PC-9 (cell line): ENCODE results near the gene ATXN1. TPM values are rescaled to one million over a fixed set of nuclear protein-coding genes. Genes with fewer than 3 reads are reported as not detected.

Source experiments
- BruUV-seq: library from RNA; stranded (reverse); fragments of 400-500 nt; replicated peaks from 2 replicates; lab custom pipeline; 2021; lab: Mats Ljungman, UMichigan
- CTCF ChIA-PET: fragments of 300-600 bp; sonication (Branson Sonifier 250); formaldehyde crosslinking; loops from one replicate; lab custom pipeline; 2022; ENCODE audit warnings: antibody characterized with exemption; lab: Charles Lee
- POLR2A ChIA-PET: fragments of 300-600 bp; sonication (Branson Sonifier 250); formaldehyde crosslinking; loops from one replicate; lab custom pipeline; 2022; ENCODE audit warnings: antibody characterized with exemption; ENCODE audit not compliant: unreplicated experiment; lab: Charles Lee
- DNase-seq, 2 experiments: peaks; one replicate each; pipeline versions ENCODE4 v3.0.0 to v3.0.0-alpha.2; 2015 to 2022; ENCODE audit warnings: mixed read lengths in 1 of 2
- H2AFZ ChIP-seq: fragments of 200-600 bp; sonication (generic); 2 replicates; pipeline ENCODE4 v1.8.1; 2017; ENCODE audit warnings: antibody characterized with exemption
- H3F3A ChIP-seq: fragments of 200-600 bp; sonication (generic); 2 replicates; pipeline ENCODE4 v1.8.1; 2017; ENCODE audit warnings: antibody characterized with exemption, mild to moderate bottlenecking, low read depth; ENCODE audit not compliant: insufficient read depth
- H3K27ac ChIP-seq: fragments of 200-600 bp; sonication (generic); 2 replicates; pipeline ENCODE4 v1.6.1; 2016; ENCODE audit warnings: mixed run types
- H3K27me3 ChIP-seq: fragments of 200-600 bp; sonication (generic); 2 replicates; pipeline ENCODE4 v1.6.1; 2016; ENCODE audit warnings: low read depth, mixed run types; ENCODE audit not compliant: insufficient read depth
- H3K36me3 ChIP-seq: fragments of 200-600 bp; sonication (generic); 2 replicates; pipeline ENCODE4 v1.6.1; 2016; ENCODE audit warnings: low read depth, mixed run types
- H3K4me1 ChIP-seq: fragments of 200-600 bp; sonication (generic); replicated peaks from 2 replicates; pipeline ENCODE4 v1.6.1; 2016; ENCODE audit warnings: mixed run types; ENCODE audit not compliant: insufficient read depth
- H3K4me2 ChIP-seq: fragments of 200-600 bp; sonication (generic); 2 replicates; pipeline ENCODE4 v1.6.1; 2017; ENCODE audit warnings: mixed run types
- H3K4me3 ChIP-seq: fragments of 200-600 bp; sonication (generic); 2 replicates; pipeline ENCODE4 v1.6.1; 2016; ENCODE audit warnings: mixed run types
- H3K79me2 ChIP-seq: fragments of 200-600 bp; sonication (generic); 2 replicates; pipeline ENCODE4 v1.6.1; 2017; ENCODE audit warnings: low read depth, mixed run types
- H3K9me2 ChIP-seq: fragments of 200-600 bp; sonication (generic); 2 replicates; pipeline ENCODE4 v1.8.1; 2017; ENCODE audit warnings: mild to moderate bottlenecking; ENCODE audit not compliant: insufficient read depth
- H3K9me3 ChIP-seq: fragments of 200-600 bp; sonication (generic); 2 replicates; pipeline ENCODE4 v1.8.1; 2016; ENCODE audit warnings: low read depth; ENCODE audit not compliant: insufficient read depth
- H4K20me1 ChIP-seq: fragments of 200-600 bp; sonication (generic); 2 replicates; pipeline ENCODE4 v1.8.1; 2017; ENCODE audit not compliant: insufficient read depth
- CTCF ChIP-seq: fragments of 200-600 bp; sonication (generic); conservative IDR thresholded peaks from 2 replicates; pipeline ENCODE4 v1.6.1; 2017; ENCODE audit warnings: mixed run types, antibody characterized with exemption, mild to moderate bottlenecking, moderate library complexity
- EZH2 ChIP-seq: fragments of 200-600 bp; sonication (generic); IDR thresholded peaks from 2 replicates; pipeline ENCODE4 v1.8.0; 2017; ENCODE audit warnings: antibody characterized with exemption, low read depth
- intact Hi-C: fragments of 100-400 bp; cut with micrococcal nuclease; formaldehyde crosslinking; loops from one replicate; pipeline ENCODE4 v1.10.0; 2022; ENCODE audit not compliant: unreplicated experiment
- total RNA-seq: library from RNA; stranded (reverse); gene quantifications from 2 replicates; pipeline ENCODE4 v1.2.3, GENCODE V29; 2021

The ATXN1 gene
- total RNA-seq, 1 experiment from 2014 or later, result 42.7 TPM

DNA sequence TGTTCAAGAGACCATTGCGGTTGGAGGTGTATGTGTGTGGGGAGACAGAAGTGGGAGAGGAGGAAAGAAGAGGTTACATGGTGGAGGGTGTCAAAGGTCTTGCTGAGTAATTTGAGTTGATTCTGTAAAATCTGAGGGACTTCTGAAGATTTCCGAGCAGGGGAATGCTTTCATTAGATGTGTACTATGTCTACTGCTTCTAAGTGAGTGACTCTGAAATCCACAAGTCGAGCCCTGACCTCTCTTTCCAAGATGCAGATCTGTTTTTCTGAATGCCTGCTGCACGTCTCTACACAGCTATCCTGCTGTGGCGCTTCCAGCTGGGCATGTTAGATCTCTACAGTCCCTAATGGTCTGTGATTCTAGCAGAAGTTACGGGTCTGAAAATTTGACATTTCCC is 209.8 kb downstream of the ATXN1 start:
- Histone ChIP-seq H3F3A (no peaks in the 10 kb centered on the region), H3K27ac (no peak overlapping the region), H3K27me3 (no peaks in the 10 kb centered on the region), H3K4me2 (no peak overlapping the region), H3K79me2 (no peaks in the 10 kb centered on the region), H3K9me2 (no peaks in the 10 kb centered on the region), H4K20me1 (no peaks in the 10 kb centered on the region), H3K9me3 (no peaks in the 10 kb centered on the region), H3K4me3 (no peak overlapping the region), H3K4me1 (no peaks in the 10 kb centered on the region), H2AFZ (no peak overlapping the region), H3K36me3 (no peaks in the 10 kb centered on the region)
- TF ChIP-seq EZH2 (no peak), CTCF (no peak)
- CTCF ChIA-PET, result no interaction called here
- no TSS peak for BruUV-seq
- no peak for DNase-seq
- POLR2A ChIA-PET, result no interaction called here
- intact Hi-C loops, result no loop called here

DNA sequence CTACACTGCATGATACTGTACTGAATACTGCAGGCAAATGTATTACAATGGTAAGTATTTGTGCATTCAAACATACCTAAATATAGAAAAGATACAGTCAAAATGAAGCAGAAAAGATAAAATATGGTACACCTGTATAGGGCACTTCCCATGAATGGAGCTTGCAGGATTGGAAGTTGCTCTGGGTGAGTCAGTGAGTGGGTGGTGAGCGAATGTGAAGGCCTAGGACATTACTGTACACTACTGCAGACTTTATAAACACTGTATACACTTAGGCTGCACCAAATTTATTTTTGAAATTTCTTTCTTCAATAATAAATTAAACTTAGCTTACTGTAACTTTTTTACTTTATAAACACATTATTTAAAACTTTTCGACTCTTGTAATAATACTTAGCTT is 213.1 kb downstream of the ATXN1 start:
- Histone ChIP-seq H3K79me2 (no peaks in the 10 kb centered on the region), H4K20me1 (no peaks in the 10 kb centered on the region), H3K36me3 (no peaks in the 10 kb centered on the region), H3K27ac (no peak overlapping the region), H3K4me2 (no peak overlapping the region), H3F3A (no peaks in the 10 kb centered on the region), H3K27me3 (no peaks in the 10 kb centered on the region), H3K9me3 (no peaks in the 10 kb centered on the region), H3K4me3 (no peak overlapping the region), H3K4me1 (no peaks in the 10 kb centered on the region), H3K9me2 (no peaks in the 10 kb centered on the region), H2AFZ (no peak overlapping the region)
- TF ChIP-seq EZH2, result no peak
- TF ChIP-seq CTCF, result no peak
- BruUV-seq, result no TSS peak
- ChIA-PET CTCF (no interaction called here), POLR2A (no interaction called here)
- no peak for DNase-seq
- intact Hi-C loops, result no loop called here

- intact Hi-C loops, result no loop called here
- no peak for TF ChIP-seq EZH2
- no peak for TF ChIP-seq CTCF
- Histone ChIP-seq H3F3A (no peaks in the 10 kb centered on the region), H3K9me2 (no peaks in the 10 kb centered on the region), H3K9me3 (no peaks in the 10 kb centered on the region), H3K4me3 (no peak overlapping the region), H3K36me3 (no peaks in the 10 kb centered on the region), H4K20me1 (no peaks in the 10 kb centered on the region), H3K79me2 (no peaks in the 10 kb centered on the region), H3K27me3 (no peaks in the 10 kb centered on the region), H3K4me1 (no peaks in the 10 kb centered on the region), H3K4me2 (no peak overlapping the region), H2AFZ (no peak overlapping the region), H3K27ac (no peak overlapping the region)
- DNase-seq, result no peak
- POLR2A ChIA-PET, result no interaction called here
- CTCF ChIA-PET, result no interaction called here
- BruUV-seq, result no TSS peak
Observed at GRCh38 chr6:16547587-16547986, 213.7 kb downstream of the ATXN1 start.
